Measurements from ENCODE around the gene KRTAP10-2. TPM values are rescaled to one million over a fixed set of nuclear protein-coding genes. Genes with fewer than 3 reads are reported as not detected.
"Not testable (repeated sequence)": the region's sequence is repeated elsewhere in the genome, so short reads cannot be mapped to it uniquely, and the experiment has no call there.

The KRTAP10-2 gene
- total and polyA plus RNA-seq, 2 donors from 2014 or later: not detected

DNA sequence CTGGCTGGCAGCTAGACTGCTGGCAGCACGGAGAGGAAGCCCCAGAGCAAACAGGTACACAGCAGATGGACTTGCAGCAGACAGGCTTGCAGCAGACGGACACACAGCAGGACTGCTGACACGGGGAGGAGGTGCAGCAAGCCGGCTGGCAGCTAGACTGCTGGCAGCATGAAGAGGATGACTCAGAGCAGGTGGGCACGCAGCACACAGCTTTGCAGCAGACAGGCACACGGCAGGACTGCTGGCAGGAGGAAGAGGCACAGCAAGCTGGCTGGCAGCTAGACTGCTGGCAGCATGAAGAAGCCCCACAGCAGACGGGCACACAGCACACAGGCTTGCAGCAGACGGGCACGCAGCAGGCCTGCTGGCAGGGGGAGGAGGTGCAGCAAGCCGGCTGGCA lies 498 bp downstream of the KRTAP10-2 start:
- H3K9me3 ChIP-seq (ENCODE audit: control insufficient read depth in 2 of 3, insufficient read depth in 1 of 3, low read length in 3 of 3): no peaks in the 10 kb centered on the region
- H3K9ac ChIP-seq (ENCODE audit: low read length in 3 of 3): no peak overlapping the region
- TF ChIP-seq, protein P1, sequence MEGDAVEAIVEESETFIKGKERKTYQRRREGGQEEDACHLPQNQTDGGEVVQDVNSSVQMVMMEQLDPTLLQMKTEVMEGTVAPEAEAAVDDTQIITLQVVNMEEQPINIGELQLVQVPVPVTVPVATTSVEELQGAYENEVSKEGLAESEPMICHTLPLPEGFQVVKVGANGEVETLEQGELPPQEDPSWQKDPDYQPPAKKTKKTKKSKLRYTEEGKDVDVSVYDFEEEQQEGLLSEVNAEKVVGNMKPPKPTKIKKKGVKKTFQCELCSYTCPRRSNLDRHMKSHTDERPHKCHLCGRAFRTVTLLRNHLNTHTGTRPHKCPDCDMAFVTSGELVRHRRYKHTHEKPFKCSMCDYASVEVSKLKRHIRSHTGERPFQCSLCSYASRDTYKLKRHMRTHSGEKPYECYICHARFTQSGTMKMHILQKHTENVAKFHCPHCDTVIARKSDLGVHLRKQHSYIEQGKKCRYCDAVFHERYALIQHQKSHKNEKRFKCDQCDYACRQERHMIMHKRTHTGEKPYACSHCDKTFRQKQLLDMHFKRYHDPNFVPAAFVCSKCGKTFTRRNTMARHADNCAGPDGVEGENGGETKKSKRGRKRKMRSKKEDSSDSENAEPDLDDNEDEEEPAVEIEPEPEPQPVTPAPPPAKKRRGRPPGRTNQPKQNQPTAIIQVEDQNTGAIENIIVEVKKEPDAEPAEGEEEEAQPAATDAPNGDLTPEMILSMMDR (IDR thresholded peaks at IDR 0.05; ENCODE audit: borderline replicate concordance, extremely low read depth, insufficient read depth): no peak
- H3K4me3 ChIP-seq (ENCODE audit: low read length in 3 of 3): no peak overlapping the region
- no peaks in the 10 kb centered on the region for H3K4me1 ChIP-seq (ENCODE audit: control insufficient read depth in 2 of 3, insufficient read depth in 2 of 3, low read depth in 1 of 3, low read length in 3 of 3)
- H3K36me3 ChIP-seq (ENCODE audit: control insufficient read depth in 2 of 3, insufficient read depth in 3 of 3, low read length in 3 of 3): no peaks in the 10 kb centered on the region
- no peak overlapping the region for H3K27ac ChIP-seq (ENCODE audit: low read depth in 2 of 2, low read length in 2 of 2)
- no peaks in the 10 kb centered on the region for H3K27me3 ChIP-seq (ENCODE audit: control insufficient read depth, insufficient read depth, low read length)
- DNase-seq: peak in 1 of 5 donors; percentile 23
- no peak for FAIRE-seq
- intact Hi-C loops (cut with DNase I): no loop called here

GRCh38 chr21:44550285-44550684 lies 1.0 kb downstream of the KRTAP10-2 start:
- H3K9ac ChIP-seq (ENCODE audit: low read length in 3 of 3); H3K36me3 ChIP-seq (ENCODE audit: control insufficient read depth in 2 of 3, insufficient read depth in 3 of 3, low read length in 3 of 3); FAIRE-seq; H3K4me1 ChIP-seq (ENCODE audit: control insufficient read depth in 2 of 3, insufficient read depth in 2 of 3, low read depth in 1 of 3, low read length in 3 of 3); H3K9me3 ChIP-seq (ENCODE audit: control insufficient read depth in 2 of 3, insufficient read depth in 1 of 3, low read length in 3 of 3); intact Hi-C loops (cut with DNase I); H3K27me3 ChIP-seq (ENCODE audit: control insufficient read depth, insufficient read depth, low read length); H3K27ac ChIP-seq (ENCODE audit: low read depth in 2 of 2, low read length in 2 of 2); H3K4me3 ChIP-seq (ENCODE audit: low read length in 3 of 3): not testable (repeated sequence)
- peak in 2 of 5 donors; percentile 32 to 52 for DNase-seq

GRCh38 chr21:44549525-44550211 lies 1.6 kb downstream of the KRTAP10-2 start:
- Histone ChIP-seq H3K4me3 (ENCODE audit: low read length in 3 of 3) (no peak overlapping the region), H3K4me1 (ENCODE audit: control insufficient read depth in 2 of 3, insufficient read depth in 2 of 3, low read depth in 1 of 3, low read length in 3 of 3) (no peaks in the 10 kb centered on the region), H3K27ac (ENCODE audit: low read depth in 2 of 2, low read length in 2 of 2) (no peak overlapping the region), H3K36me3 (ENCODE audit: control insufficient read depth in 2 of 3, insufficient read depth in 3 of 3, low read length in 3 of 3) (no peaks in the 10 kb centered on the region), H3K27me3 (ENCODE audit: control insufficient read depth, insufficient read depth, low read length) (no peaks in the 10 kb centered on the region), H3K9me3 (ENCODE audit: control insufficient read depth in 2 of 3, insufficient read depth in 1 of 3, low read length in 3 of 3) (no peaks in the 10 kb centered on the region), H3K9ac (ENCODE audit: low read length in 3 of 3) (no peak overlapping the region)
- FAIRE-seq (no peak), DNase-seq (peak in 1 of 5 donors; percentile 52)
- intact Hi-C loops (cut with DNase I): no loop called here
- TF ChIP-seq, protein P1 (IDR thresholded peaks at IDR 0.05; ENCODE audit: borderline replicate concordance, extremely low read depth, insufficient read depth): no peak

DNA sequence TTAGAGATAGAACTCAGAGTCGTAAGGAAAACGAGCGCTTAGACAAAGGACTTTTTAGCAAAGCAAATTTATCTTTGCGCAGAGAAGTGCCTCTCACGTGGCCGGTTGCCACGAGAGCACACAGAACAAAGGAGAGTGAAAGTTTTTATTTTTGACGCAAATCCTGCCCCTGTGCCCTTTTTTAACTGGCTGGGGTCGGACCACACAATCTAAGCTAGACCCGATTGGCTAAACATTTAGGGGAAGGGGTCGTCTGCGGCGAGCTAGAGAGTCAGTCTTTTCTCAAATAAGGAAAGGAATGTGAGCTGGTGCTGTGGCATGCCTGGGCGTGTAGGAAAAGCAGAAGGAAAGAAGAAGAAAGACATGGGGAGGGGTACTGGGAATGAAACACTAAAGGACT lies 2.4 kb downstream of the KRTAP10-2 start:
- no peaks in the 10 kb centered on the region for H3K36me3 ChIP-seq (ENCODE audit: control insufficient read depth in 2 of 3, insufficient read depth in 3 of 3, low read length in 3 of 3)
- no peaks in the 10 kb centered on the region for H3K27me3 ChIP-seq (ENCODE audit: control insufficient read depth, insufficient read depth, low read length)
- intact Hi-C loops (cut with DNase I): no loop called here
- no peaks in the 10 kb centered on the region for H3K4me1 ChIP-seq (ENCODE audit: control insufficient read depth in 2 of 3, insufficient read depth in 2 of 3, low read depth in 1 of 3, low read length in 3 of 3)
- no peak overlapping the region for H3K9ac ChIP-seq (ENCODE audit: low read length in 3 of 3)
- H3K27ac ChIP-seq (ENCODE audit: low read depth in 2 of 2, low read length in 2 of 2): no peak overlapping the region
- TF ChIP-seq, protein P1 (IDR thresholded peaks at IDR 0.05; ENCODE audit: borderline replicate concordance, extremely low read depth, insufficient read depth): no peak
- DNase-seq: peak in 1 of 5 donors; percentile 38
- no peaks in the 10 kb centered on the region for H3K9me3 ChIP-seq (ENCODE audit: control insufficient read depth in 2 of 3, insufficient read depth in 1 of 3, low read length in 3 of 3)
- FAIRE-seq: no peak
- H3K4me3 ChIP-seq (ENCODE audit: low read length in 3 of 3): no peak overlapping the region
